CD4-positive, alpha-beta T cell treated with Interleukin-2 at 100 ng/mL for 4 hours (primary cell): ENCODE data around the gene TCF4.

Experiments used
- DNase-seq: peaks from one replicate; pipeline ENCODE4 v3.0.0-alpha.2; 2020; ENCODE audit warnings: low spot score

The TCF4 gene

DNA sequence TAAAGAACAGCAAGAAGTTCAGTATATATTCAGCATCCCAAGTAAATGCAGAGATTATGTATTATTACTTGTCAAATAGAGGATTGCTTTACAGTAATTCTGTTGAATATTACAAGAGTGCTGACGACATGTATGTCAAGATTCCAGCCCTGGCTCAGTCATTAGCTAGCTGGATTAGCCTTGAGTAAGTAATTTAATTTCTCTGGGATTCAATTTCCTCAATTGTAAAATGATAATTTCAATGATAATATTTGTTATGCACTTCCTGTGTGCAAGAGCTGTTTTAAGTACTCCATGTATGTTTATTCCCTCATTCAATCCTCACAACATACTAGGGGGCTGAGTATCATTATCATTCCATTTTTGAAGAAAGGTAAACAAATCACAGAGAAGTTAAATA is 44.0 kb downstream of the TCF4 start:
- DNase-seq, result no peak

DNA sequence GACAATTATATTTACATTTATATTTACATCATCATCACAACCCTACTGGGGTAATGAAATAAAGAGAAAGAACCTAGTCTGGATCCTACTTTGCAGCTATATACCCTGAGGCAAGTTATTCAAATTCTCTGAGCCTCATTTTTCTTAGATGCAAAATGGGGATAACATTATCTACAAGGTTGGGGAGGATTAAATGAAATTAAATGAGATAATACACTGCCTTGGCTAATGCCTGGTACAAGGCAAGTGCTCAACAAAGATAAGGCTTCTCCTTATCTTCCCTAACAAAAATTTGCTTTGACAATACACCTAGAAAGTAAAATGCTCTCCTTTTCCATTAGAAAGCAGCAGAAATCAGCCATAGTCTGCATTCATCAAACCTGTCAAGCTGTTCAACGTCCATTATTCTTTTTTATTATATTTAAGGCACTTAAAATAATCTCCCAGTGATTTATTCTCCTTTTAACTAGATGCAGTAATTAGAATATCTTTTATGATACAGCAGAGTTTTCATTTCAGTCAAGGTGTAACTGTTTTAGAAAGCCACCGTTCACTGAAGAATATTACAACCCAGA is 44.8 kb downstream of the TCF4 start:
- DNase-seq, result no peak

DNA sequence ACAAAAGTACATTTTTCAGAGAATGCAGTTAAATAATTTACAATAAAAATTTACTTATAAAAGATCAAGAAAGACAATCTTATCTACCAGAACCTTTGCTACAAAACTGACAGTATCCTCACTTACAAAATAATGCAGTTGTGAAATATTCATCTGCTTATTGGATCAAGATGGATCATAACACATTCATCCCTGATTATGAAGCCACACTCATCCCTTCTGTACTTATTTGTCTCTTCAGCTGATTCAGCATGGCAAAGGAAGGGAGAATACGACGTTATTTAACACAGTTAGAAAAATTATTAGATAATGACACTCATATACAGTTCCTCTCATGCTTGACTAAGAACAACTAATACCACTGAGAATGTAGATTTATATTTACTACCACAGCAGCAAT is 46.4 kb downstream of the TCF4 start:
- DNase-seq, result no peak

DNA sequence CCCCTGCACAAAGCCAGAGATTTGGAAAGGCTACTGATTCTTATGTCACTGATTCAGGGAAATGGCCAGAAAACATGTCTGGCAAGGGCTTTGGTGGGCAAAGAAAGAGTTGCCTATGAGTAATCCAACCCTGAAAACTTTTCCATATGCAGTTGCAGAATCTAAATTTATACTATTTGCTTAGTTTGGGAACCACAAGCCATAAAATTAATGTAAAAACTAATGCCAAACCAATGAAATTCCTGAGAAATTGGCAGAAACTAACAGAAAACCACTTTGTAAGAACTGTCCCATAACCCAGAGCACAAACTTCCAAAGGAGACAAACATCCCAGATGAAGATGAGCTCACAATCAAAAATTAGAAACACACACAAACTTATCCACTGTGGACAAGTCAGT is 48.8 kb downstream of the TCF4 start:
- no peak for DNase-seq

DNA sequence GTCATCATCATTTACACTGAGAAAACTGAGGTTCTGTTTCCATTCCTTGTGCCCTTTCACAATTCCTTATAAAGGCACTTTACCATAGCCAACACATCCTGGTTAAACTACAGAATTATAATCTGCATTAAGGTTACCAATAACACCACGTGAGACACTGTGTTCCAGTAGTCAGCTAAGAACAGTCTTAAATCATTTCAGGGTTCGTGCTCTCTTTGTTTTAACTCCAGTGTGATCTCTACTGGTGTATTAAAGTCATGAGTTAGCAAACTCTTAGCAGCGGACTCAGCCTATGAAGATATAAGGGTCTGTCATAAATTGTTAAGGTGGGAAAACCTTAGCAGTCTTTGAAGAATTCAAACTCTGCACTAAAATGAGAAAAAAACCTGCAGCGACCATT is 53.0 kb downstream of the TCF4 start:
- DNase-seq, result no peak

DNA sequence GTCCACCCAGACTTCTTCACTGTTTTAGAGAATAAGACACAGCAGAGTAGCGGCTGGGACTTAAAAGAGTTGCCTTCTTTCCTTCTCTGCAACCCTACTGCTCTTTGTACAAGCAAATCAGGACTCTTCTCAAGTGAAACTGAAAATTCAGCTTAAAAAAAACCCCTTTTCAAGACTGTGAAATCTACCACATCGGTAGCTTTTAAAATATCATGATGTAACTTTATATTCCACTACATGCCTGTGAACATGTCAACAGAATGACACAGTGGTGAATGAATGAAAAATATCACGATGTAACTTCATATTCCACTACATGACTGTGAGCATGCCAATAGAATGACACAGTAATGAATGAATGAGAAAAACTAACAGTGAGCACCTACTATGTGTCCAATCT is 53.4 kb downstream of the TCF4 start:
- no peak for DNase-seq

DNA sequence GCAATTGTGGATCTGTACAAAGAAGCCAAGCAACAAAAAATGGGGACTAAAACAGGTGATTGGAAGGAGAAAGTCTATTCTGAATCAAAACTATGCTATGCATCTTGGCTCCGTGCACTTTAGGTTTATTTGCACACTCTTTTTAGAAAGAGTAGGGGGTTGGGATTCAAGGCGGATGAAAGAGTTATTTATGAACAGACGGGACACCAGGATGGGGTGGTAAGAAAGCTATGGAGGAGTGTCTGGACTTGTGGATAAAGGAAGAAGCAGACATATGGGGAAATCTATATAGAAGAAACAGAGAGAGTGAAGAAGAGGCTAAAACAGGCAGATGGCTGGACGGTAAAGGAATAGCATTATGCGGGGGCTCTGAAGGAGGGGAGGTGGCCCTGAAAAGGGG is 57.8 kb downstream of the TCF4 start:
- DNase-seq, result no peak

DNA sequence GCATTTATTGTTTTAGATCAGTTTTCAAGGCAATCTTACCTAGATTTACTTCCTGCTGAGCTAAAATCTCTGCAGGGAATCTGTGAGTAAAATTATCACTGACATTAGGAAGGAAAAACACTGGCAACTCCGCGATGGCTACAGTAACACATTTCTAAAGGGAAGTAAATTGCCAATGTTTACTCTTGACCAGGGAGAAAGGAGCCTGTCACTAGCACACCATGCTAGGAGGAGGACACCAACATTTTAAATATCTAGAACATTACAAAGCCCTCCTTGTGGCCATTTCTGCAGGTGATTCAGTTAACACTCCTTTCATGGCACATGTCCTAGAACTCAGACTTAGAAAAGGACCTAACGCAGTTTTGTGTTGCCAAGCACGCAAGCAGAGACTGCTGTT is 58.4 kb downstream of the TCF4 start:
- DNase-seq, result no peak

DNA sequence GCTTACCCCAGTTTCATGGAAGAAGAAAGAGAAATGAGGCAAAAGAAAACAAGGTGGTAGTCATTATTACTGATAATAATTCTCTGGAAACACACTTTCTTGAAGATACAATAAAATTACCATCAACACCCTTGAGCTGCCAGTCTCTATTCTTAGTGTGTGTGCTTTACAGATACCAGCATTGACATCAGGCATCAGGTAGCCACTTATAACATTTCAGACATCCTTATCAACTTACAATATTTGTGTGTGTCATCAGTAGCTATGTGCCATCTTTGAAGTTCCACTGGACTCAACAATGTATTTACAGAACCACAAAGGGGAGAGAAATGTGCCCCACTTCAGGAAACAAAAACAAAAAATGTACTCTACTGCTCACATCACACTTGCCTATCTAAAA is 62.1 kb downstream of the TCF4 start:
- no peak for DNase-seq

DNA sequence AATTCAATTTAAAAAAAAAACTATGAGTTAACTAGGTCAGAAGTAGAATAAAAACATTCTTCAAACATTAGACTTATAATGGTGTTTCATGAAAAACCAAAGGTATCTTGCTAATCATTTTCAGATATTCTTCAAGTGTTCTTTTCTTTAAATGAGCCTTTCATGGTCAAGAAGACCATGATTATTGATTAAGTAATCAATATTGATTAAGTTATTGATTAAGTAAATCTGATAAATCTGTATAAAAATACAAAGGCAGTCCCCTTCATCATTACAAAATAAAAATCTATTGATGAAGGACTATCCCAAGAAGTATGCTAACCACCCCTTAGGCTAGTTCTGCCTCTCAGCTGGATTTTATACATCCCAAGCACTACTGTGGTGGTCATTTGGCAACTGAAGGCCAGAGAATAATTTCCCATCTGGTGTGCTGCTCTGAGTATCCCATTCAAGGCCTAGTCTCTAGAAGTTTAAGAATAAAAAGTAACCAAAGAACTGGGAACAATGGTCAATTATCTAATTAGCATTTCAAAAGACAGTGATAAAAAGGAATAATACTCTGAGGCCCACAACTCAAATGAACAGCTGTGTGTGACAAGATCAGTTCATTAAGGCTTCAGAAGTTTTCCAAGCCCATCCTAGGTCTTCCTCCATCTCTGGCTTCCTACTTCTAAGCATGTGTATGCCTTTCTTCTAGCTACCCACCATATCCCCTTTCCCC is 63.5 kb downstream of the TCF4 start:
- DNase-seq, result no peak

DNA sequence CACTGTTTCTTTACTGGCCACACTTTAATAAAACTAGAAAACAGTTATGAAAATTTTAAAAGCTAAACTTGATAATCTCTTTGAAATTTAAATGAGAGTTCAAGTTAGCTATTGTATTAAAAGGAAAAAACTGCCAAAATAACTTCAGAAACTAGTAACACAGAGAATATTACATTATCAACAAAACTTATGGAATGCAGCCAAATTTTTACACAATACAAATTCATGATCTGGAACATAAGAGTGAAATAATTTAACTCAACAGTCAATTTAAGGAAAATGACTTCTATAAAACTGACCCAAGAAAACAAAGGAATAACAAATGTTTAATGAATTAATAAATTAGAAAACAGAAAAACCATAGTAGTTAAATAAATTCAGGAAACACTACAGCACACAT is 65.0 kb downstream of the TCF4 start:
- no peak for DNase-seq

DNA sequence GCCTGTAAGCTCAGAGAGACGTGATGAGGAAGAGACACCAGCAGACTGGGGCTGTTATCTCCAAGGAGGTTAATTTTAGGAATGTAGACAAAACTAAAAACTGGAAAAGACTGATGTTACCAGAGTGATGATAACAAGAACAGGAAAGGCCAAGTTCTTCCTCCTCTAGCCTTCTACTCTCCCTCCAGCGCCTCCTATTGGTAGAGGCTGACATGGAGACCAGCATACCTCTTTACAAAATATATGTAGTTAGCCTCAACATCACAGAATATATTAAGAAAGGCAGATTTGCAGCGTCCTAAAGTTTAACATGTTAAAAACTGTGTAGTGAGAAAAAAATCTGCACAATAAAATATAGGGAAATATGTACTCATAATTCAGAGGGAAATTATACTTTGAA is 66.0 kb downstream of the TCF4 start:
- DNase-seq, result no peak

DNA sequence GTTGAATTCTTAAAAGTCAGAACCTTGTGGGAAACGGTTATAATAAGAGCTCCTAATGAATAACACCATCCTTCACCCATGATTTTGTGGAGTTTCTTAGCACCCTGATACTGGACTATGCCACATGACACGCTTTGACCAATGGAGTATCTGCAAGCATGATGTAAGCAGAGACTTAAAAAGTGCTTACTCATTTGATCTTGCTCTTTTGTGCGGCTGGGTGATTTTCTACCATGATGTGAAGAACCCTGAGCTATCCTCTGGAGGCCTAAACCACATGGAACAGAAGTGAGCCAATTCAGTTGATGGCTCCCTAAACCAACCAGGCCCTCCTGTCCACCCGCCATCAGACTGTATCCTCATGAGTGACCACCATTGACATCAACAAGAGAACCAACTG is 70.9 kb downstream of the TCF4 start:
- DNase-seq, result no peak

DNA sequence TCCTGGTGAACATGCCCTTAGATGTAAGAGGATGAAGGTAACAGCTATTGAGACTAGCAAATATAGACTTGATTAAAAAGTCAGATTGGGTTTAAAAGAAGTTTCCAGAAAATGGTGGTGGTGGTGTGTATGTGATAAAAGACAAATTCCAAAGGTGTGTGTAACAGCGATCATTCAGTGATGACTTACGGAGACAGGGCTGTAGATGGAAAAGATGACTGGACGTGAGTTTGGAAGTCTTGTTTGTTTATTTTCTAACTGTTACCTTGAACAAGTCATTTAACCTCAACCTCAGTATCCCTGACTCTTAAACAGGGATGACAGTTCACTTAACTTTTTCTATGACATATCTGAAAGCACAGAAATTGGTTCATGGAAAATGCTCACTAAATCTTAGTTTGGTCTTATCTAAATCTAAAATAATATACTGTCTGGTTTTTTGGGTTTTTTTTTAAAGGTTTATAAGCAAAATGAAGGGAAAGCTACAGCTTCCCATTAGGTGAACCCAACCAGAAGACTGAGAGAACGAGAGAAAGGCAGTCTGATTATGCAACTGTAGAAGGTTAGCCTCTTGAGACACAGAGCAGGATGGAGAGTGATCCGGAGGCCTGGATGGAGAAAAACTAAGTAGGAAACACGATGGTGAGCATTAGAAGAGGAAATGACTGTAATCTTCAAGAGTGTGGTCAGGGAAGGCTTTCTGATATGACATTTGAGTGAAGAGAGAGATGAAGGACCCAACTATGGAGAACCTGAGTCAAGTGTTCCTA is 71.9 kb downstream of the TCF4 start:
- DNase-seq, result no peak

DNA sequence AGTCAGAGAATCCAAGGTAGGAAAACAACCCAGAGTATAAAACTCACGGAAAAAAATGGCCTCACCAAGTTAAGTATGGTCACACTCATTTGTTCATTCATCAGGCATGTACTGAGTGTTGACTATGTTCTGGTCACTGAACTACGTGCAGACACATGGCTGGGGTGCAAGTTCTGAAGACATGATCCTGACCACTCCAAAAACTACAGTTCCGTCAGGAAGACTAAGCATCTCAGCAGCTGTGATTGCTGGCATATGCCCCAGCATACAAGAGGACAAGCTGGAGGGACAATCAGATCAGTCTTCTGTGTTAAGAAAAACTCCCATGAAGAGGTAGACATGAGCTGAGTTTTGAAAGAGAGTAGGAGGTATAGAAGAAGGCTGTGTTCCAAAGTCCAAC is 72.8 kb downstream of the TCF4 start:
- DNase-seq, result no peak

DNA sequence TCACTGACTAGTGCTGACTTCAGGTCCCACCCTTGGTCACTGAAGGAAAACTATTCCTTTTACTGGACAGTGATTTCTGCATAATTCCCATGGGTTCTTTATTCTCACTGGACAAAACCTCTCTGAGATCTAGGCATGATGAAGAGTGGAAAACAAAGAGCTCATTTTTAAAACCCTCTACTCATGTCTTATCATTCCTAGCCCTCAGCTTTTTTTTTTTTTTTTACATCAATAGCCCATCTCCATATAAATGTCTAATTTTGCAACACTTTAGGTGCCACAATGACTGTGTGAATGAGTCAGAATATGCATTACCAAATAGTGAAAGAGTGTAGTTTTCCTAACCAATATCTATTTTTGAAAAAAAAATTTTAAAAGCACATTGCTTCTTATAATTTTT is 74.8 kb downstream of the TCF4 start:
- no peak for DNase-seq

DNA sequence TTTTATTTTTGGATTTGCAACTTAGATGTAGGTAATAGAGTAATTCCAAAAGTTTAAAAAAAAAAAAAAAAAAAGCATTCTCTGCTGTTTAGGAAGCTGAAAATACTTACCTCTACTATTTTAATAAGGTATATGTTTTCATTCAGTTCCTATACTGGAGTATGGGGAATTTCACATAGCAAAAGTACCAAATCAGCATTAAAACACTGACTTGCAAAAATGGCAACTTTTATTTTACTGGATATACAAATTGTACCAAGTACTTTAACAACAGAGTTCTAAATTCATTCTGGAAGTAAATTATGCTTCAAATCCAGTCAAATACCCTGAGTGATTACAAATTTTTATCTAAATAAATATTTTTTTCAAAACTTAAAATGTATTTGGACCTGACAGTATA is 76.7 kb downstream of the TCF4 start:
- DNase-seq, result no peak

DNA sequence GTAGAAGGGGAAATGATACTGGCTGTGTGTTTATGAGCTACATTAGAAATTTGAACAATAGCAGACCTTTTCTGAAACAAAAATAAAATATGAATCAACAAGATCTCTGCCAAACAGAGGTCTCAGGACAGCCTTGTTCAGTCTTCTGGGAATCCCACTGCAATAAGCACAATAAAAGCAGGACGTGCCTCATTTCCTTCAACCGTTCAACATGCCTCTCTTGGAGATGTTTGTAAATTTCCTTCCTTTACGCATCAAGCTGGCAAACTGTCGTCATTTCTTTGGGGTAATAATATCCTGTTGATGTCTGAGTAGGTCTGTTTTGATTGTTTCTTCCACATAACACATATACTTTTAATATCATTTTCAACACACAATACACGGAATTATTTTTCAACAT is 77.2 kb downstream of the TCF4 start:
- DNase-seq, result no peak

DNA sequence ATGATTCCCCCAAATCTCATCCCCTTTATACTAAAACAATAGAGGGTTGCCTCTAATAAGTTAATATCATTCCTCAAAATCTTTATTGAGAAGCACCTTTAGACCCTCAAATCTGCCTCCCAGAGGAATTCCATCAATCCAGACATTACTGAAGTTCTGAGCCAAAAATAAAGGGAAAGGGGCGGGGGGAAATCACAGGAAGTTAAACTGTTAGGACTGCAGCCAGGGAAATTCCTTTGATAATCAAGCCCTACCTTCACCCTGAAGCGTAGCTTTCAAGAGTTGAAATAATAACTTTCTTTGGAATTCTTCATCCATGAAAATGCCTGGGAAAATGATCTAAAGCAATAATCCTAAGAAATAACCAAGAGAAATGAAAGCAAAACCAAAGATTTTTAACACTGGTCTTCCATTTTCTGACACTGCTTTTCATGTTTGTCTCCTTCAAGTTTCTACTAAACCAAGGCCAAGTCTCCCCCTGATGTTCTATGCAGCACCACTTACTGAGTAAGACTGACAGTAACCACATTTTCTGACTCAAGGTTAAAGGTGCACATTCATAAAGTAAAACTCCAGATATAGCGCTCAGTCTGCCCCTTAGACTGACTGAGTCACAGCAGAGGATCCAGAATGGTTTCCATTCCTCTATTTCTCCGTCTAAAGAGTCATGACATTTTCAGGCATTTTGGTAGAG is 78.2 kb downstream of the TCF4 start:
- no peak for DNase-seq

DNA sequence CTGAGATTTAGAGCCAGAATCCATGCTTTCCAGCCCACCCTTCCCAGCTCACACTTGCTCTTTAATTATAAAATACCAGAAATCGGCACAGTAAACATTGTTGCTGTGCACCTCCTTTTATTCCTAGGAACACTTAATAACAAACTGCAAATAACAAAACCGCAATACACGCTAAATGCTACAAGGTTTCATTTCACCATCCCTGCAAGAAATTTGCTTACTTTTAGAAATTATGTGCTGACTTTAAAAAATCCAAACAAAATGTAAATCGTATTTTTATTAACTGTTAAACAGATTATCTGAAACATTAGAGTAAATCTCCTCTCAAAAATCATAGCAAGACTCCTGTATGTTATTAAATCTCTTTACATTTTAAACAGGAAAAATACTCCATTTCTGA is 79.3 kb downstream of the TCF4 start:
- DNase-seq, result no peak

DNA sequence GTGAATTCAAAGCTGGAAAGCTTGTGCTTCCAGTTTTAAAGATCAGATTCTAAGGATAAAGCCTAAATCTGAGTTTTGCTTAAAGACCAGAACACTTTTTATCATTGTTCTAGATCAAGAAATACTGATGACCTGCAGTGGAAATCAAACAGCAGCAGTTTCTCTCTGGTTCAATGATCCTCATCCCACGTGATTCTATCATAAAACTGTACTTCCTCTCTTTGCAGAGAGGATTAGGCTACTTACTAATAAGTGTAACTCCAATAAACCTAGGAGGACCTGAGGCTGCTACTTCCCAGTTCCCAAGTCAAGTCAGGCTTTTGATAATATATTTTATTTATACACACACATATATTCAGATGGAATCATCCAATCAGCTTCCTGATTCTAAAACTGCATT is 81.9 kb downstream of the TCF4 start:
- no peak for DNase-seq

DNA sequence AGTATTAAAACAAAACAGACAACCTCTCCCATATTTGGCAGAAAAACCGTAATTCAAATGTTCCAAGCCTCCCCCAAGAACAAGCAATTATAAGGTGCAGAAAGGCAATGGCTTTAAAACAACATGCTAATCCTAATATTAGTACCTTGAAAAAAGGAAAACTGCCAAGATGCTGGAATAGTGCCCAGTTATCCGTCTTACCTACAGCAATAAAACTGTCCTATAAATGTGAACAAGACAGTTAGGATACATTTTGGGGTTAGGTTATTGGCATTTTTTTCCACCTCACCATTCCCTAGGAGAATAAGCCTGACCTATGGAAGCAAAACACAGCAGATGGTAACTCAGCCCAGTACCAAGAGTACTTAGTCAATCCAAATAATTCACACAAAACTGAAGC is 83.2 kb downstream of the TCF4 start:
- DNase-seq, result no peak
